LoVo (cell line): ENCODE data around the gene TRPM3.

Experiments
- DNase-seq: peaks from one replicate; pipeline ENCODE4 v3.0.0-alpha.2; 2016; ENCODE audit warnings: low spot score

Gene TRPM3

GRCh38 chr9:71097671-71098070 lies 23.8 kb downstream of the TRPM3 start:
- no peak for DNase-seq

- no peak for DNase-seq
Observed at GRCh38 chr9:71096421-71097108, 24.9 kb downstream of the TRPM3 start.

- DNase-seq, result no peak
Observed at GRCh38 chr9:71094708-71095251, 26.6 kb downstream of the TRPM3 start.

DNA sequence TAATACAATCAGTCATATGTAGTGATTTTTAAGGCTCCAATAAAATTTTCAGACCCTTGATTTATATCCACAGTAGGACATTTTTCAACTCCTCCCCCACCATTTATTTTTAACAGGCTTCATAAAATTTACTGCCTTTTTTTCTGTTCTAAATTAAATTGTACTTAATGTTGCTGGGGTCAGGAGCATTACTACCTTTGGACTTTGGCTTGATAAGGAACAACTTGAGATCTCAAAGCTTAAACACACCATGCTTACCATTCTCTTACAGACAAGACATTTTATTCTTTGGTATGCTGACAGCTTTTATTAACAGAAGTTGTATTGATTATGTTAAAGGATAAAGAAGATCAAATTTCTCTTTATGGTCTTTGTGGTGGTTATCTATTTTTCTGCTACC lies 30.5 kb downstream of the TRPM3 start:
- DNase-seq, result no peak

- no peak for DNase-seq
Observed at GRCh38 chr9:71079451-71079850, 42.0 kb downstream of the TRPM3 start.

DNA sequence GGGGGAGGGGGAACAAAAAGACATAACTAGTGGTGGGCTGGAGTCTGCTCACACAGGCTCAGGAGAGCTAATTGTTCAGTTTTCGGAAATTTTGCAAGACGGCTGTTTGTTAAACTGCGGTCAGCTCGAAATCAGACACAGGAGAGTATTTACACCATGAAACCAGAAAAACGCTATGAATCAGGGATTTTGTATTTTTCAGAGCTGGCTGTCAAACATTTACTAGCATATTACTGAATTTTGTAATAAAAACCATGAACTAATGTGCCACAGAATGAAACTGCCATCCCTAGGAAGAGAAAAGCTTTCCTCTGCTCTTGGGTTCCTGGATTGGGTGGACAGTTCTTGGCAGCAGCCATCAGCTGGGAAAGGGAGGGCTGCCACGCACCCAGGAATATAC lies 45.3 kb downstream of the TRPM3 start:
- DNase-seq, result no peak

- no peak for DNase-seq
Observed at GRCh38 chr9:71073494-71073893, 47.9 kb downstream of the TRPM3 start.

DNA sequence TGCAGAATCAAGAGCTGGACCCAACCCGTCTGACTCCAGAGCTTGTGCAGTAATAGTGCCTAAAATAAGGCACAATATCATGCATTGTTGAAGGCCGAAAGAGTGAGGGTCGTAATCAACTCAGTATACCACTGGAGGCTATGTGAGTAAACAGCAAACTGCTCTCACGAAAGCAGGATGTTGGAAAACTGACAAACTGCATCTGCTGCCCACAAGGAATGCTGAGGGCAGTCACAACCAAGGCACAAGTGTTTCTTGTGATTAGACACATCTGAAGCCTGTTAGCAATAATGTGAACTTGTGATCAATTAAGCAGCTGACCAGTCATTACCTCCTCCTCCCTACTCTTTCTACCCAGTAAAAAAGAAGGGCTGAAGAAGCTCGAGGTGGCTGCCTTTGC lies 48.8 kb downstream of the TRPM3 start:
- DNase-seq, result no peak

DNA sequence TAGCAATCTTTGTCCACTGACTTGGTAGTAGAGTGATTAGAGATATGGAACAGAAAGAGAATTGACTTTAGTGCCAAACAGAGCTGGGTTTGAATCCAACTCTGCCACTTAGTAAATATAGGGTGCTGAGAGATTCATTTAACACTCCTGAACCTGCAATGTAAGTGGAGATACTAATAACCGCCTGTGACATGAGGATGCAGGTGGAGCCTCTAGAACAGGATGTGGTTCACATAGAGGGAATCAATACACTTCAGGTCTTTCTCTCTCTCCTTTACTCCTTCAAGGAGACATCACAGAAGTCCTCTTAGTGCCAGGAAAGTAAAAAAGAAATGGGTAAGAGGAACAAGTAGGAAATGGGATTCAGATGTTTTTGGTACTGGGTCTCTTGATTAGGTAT lies 49.8 kb downstream of the TRPM3 start:
- no peak for DNase-seq

DNA sequence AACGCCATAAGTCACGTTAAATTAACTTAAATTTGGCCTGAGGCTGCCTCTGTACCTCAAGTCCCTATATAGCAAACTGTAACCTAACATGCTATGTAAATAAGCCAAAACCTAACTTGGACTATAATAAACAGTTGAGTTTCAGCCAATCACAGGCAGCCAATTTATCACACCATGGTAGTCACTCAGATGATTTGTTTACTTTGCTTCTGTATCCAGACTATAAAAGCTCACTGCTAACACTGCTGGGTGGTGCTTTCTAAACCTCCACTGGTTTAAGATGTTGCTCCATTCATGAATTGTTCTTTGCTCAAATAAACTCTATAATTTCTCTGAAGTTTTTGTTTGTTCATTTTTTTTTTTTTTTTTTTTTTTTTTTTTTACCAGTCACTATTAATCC lies 62.8 kb downstream of the TRPM3 start:
- no peak for DNase-seq

- DNase-seq, result no peak
Observed at GRCh38 chr9:71052287-71052686, 69.1 kb downstream of the TRPM3 start.

- DNase-seq, result no peak
Observed at GRCh38 chr9:71048280-71048679, 73.1 kb downstream of the TRPM3 start.

DNA sequence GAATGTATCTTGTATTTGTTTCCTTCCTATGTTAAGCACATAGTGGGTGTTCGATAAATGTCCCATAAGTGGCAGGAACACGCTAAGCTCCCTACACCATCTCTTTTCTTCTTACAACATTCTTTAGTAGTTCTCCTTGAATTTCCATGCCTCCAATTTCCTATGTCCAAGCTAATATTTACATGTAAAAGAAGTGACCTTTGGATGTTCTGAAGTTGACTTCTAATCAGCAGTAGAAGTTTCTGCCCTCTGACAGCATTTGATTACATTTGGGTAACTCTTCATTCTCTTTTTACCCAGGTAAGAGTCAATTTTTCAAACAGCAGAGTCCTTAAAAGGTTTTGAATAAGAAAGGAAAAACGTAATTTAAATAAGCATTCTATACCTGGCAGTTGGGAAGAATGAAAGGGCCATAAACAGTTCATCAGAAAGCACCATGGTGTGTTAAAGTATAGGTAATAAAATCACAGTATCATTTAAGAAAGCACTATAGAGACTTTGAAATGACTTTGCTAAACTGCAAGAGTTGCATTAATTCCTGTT lies 78.9 kb downstream of the TRPM3 start:
- no peak for DNase-seq

- DNase-seq, result no peak
Observed at GRCh38 chr9:71037521-71037920, 83.9 kb downstream of the TRPM3 start.

DNA sequence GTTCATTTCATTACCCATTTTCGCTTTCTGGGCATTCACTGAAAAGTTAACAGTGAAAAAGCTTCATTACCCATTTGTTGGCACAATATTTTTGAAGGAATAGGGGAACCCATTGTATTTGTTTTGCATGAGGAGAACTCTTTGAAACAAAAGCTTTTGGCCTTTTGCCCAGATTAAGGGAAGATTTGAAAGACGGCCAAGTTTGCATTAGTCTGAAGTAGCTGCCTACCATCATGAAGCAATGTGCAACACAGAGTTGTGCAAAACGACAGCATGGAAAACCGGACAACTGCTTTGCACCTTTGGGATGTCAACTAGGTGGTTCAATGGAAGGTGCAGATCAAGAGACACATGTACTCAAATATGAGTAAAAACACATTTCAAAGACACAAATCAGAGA lies 84.9 kb downstream of the TRPM3 start:
- no peak for DNase-seq

DNA sequence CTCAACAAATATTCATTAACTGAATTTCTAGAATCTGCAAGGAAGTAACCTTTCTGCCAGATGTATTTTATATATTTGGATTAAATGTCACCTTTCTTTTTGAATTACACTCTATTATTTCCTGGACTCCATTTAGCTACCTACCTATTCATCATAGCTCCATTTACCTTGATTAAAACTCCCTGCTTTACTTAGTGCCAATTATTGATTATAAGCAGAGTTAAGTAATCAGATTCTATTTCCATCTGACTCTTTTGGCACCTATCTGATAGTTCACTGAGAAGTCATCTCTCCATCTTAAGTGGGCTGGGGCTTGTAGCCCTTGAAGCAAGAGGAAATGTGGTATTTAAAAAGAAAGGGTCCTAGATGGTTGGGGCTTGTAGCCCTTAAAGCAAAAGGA lies 88.6 kb downstream of the TRPM3 start:
- no peak for DNase-seq

DNA sequence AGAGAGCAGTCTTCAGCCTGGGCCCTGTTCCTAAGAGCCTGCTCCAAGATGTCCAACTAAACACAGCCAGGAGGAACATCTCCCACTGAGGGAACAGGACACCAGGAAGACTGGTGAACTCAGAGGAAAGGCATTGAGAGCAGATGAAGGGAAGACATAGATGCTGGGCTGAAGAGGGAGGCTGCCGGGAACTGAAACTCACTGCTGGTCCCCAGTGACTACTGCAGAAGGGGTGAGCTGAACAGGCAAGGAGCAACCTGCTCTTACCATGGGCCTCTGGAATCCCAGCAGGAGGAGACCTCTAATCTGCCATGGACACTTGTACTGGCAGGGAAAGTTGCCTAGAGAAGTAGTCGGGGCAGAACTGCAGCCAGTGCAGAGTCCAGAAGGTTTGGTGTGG lies 95.7 kb downstream of the TRPM3 start:
- DNase-seq, result no peak

- DNase-seq, result no peak
Observed at GRCh38 chr9:71025201-71025600, 96.2 kb downstream of the TRPM3 start.

- DNase-seq, result no peak
Observed at GRCh38 chr9:71010258-71010657, 111.2 kb downstream of the TRPM3 start.

DNA sequence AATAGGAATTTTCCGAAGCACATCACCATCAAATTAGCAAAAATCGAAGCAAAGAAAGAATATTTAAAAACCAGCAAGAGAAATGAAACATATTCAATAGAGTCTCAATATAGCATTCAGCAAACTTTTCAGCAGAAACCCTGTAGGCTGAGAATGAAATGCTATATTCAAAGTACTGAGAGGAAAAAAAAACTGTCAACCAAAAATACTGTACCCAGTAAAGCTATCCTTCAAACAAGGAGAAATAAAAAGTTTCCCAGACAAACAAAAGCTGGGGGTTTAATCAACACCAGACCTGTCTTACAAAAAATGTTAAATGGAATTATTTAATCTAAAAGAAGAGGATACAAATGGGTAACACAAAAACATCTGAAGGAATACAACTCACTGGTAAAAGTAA lies 116.0 kb downstream of the TRPM3 start:
- no peak for DNase-seq

DNA sequence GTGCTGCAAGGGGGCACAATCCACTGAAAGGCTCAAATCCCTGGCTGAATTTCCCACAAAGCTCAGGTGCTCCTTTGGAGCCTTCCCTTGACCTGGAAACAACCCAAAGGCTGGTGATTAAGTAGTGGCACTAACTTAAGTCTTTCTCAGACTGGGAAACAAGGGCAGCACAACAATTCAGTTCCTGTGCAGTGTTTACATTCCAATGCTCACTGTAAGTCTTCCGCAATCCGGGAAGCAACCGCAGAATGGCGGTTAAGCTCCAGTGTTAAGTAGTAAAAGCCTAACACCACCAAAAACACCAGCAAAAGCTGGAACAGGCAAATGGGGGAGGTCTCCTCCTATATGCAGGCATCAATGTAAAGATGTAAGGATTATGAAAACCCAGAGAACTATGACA lies 117.2 kb downstream of the TRPM3 start:
- DNase-seq, result no peak

GRCh38 chr9:71003346-71003745 lies 118.1 kb downstream of the TRPM3 start:
- no peak for DNase-seq

GRCh38 chr9:71001780-71002386 lies 119.5 kb downstream of the TRPM3 start:
- DNase-seq, result peak; percentile 37

- DNase-seq, result no peak
Observed at GRCh38 chr9:70998962-70999361, 122.5 kb downstream of the TRPM3 start.
